GM12872 (cell line): Measurements from ENCODE around the gene NHEJ1.

Source experiments
- CTCF ChIP-seq: IDR thresholded peaks from 3 replicates; pipeline ENCODE4 v1.5.1; 2011; ENCODE audit warnings: low read depth, mild to moderate bottlenecking, low read length, moderate library complexity; ENCODE audit not compliant: insufficient read depth

NHEJ1 gene

GRCh38 chr2:219038600-219038999 is 122.0 kb downstream of the NHEJ1 start:
- no peak for TF ChIP-seq CTCF

- TF ChIP-seq CTCF = no peak
These were observed 122.7 kb downstream of the NHEJ1 start for GRCh38 chr2:219037783-219038499.

- TF ChIP-seq CTCF = no peak
These were observed 124.7 kb downstream of the NHEJ1 start for GRCh38 chr2:219035942-219036341.

- TF ChIP-seq CTCF = no peak
These were observed 125.8 kb downstream of the NHEJ1 start for GRCh38 chr2:219034823-219035222.

GRCh38 chr2:219032051-219032745 is 128.4 kb downstream of the NHEJ1 start:
- no peak for TF ChIP-seq CTCF

- TF ChIP-seq CTCF = no peak
These were observed 129.4 kb downstream of the NHEJ1 start for GRCh38 chr2:219031005-219031738.

- no peak for TF ChIP-seq CTCF
These were observed 130.3 kb downstream of the NHEJ1 start for GRCh38 chr2:219030177-219030940.
